GM18868 (cell line): ENCODE measurements around the gene SMIM3.
"Not testable (repeated sequence)": the region's sequence is repeated elsewhere in the genome, so short reads cannot be mapped to it uniquely, and the experiment has no call there.

Source experiments
- ATAC-seq: cut with Tn5 transposase; IDR thresholded peaks from one replicate; pipeline ENCODE4 v1.9.1; 2021; ENCODE audit warnings: mild to moderate bottlenecking, moderate library complexity; ENCODE audit not compliant: unreplicated experiment

Gene SMIM3

DNA sequence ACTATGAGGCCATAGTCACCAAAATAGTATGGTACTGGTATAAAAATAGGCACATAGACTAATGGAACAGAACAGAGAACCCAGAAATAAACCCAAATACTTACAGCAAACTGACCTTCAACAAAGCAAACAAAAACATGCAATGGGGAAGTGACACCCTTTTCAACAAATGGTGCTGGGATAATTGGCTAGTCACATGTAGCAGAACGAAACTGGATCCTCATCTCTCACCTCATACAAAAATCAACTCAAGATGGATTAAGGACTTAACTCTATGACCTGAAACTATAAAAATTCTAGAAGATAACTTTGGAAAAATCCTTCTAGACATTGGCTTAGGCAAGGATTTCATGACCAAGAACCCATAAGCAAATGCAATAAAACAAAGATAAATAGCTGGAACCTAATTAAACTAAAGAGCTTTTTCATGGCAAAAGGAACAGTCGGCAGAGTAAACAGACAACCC is 14.9 kb downstream of the SMIM3 start:
- ATAC-seq = not testable (repeated sequence)

DNA sequence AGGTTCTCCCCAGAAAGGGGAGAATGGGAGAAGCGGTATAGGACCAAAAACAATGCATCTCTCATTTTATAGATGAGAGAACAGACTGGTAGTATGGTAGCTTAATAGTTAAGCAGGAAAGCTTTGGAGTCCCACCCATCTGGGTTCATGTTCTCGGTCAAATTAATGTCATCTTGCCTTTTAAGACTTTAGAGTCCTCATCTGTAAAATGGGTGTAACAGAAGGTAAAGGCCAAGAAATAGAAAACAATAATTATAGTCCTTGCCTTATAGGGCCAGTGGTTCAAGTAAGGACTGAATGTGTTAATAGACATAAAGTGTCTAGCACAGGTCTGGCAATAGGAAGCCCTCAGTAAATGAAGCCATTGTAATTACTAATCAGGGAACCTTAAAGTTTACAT is 16.4 kb downstream of the SMIM3 start:
- ATAC-seq = no peak

GRCh38 chr5:150797384-150797783 is 18.8 kb downstream of the SMIM3 start:
- ATAC-seq = peak; percentile 54

DNA sequence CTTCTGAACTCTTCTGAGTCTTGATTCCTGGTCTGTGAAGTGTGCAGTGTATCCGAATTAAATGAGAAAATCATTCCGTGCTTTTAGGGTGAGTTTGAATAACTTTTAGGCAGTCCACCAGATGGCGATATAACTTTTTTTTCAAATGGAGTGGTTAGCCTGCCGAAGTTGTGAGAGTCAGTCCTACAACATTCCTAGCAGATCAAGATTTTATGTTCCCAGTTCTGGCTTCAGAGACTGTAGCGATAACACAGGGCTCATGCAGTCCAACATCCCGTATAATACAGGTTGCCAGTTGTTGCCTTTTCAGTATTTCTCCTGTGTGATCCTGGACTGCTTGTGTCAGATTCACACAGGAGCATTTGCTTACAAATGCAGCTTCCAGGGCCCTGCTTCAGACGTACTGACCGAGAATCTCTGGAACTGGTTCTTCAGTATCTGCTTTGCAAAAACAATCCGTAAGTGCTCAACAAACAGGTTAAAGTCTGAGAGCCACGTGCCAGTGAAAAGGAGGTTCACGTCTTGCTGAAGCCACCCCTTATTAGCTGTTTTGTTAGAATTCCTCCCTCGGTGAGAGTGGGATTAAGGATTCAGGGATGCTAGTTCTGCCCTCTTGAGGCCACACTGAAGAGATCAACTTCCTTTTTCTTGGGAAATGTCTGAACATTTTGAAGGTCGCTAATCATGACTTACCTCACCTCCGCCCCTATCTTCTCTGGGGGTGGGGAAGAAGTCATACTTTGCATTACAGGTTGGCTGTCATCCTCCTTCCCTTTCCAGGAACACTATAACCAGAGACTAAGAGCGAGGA is 22.8 kb downstream of the SMIM3 start:
- ATAC-seq = peak; percentile 58

DNA sequence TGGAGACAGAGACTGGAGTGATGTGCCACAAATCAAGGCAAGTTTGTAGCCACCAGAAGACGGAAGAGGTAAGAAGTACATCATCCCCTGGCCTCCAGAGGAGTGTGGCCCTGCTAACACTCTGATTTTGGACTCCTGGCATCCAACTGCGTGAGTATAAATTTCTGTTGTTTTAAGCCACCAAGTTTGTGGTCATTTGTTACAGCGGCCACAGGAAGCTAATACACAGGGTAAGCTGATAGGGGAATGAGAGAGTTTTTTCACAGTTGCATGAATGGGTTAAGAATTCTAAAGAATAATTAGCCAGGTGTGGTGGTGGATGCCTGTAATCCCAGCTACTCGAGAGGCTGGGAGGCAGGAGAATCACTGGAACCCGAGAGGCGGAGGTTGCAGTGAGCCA is 25.8 kb downstream of the SMIM3 start:
- no peak for ATAC-seq

DNA sequence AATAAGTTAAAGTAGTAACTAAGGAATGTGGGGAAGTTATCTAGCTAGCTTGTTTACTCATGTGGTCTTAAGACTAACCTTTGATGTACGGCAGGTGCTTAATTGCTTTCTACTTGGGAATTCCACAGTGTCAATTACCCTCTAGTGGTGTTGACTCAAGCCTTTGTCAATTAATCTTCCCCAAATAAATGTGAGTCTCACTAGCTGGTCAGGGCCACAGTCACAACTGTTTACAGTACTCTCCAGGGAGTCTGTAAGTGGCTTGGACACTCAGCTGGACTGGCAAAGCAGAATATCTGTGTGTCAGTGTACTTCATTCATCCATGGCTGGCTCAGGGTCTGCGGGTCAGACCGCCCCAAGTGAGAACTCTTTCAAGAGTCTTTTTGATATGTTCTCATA is 30.8 kb downstream of the SMIM3 start:
- no peak for ATAC-seq

- no peak for ATAC-seq
Measured at GRCh38 chr5:150815010-150815409, 36.5 kb downstream of the SMIM3 start.

DNA sequence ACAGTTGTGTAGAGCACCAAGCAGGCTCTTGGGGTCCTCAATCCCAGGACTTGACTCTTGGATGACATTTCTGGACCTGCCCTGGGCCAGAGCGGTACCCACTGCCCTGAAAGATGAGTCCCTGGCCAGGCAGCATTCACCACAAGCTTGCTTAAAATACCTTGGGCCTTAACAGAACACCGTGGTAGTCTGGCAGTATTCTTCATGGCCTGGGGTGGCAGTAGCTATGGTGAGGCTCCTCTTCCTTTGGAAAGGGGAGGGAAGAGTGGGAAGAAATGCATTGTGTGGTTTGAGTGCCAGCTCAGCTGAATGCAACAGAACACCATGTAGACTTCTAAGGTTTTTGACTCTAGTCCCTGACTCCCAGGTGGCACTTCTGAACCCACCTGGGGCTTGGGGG is 38.4 kb downstream of the SMIM3 start:
- ATAC-seq = no peak

DNA sequence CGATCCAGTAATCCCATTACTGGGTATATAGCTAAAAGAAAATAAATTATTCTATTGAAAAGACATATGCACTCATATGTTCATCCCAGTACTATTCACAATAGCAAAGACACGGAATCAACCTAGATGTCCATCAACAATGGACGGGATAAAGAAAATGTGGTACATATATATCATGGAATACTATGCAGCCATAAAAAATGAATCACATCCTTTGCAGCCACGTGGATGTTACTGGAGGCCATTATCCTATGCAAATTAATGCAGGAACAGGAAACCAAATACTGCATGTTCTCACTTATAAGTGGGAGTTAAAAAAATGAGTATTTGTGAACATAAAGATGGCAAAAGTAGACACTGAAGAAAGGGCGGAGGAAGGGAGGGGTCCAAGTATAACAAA is 51.2 kb downstream of the SMIM3 start:
- ATAC-seq = no peak

- ATAC-seq = not testable (repeated sequence)
Measured at GRCh38 chr5:150831821-150832220, 53.3 kb downstream of the SMIM3 start.

DNA sequence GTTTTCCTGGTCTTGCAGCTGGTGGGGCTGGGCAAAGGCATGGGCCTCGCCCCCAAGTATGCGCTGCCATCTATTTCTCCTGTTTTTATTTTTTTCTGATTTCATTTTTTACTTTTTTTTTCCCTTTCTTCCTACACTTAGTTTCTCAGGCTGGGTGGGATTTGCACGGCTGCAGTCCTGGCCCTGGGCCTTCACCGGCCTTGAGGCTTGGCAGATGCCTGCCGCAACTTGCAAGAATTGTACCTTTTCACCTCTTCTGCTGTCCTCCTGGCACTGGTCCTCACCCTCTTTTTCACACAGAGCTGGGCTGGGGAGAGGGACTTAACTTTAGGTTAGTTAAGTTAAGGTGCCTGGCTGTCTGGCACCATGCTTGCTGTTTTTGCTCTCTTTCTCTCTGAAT is 57.5 kb downstream of the SMIM3 start:
- no peak for ATAC-seq

- ATAC-seq = no peak
Measured at GRCh38 chr5:150836703-150837102, 58.1 kb downstream of the SMIM3 start.

DNA sequence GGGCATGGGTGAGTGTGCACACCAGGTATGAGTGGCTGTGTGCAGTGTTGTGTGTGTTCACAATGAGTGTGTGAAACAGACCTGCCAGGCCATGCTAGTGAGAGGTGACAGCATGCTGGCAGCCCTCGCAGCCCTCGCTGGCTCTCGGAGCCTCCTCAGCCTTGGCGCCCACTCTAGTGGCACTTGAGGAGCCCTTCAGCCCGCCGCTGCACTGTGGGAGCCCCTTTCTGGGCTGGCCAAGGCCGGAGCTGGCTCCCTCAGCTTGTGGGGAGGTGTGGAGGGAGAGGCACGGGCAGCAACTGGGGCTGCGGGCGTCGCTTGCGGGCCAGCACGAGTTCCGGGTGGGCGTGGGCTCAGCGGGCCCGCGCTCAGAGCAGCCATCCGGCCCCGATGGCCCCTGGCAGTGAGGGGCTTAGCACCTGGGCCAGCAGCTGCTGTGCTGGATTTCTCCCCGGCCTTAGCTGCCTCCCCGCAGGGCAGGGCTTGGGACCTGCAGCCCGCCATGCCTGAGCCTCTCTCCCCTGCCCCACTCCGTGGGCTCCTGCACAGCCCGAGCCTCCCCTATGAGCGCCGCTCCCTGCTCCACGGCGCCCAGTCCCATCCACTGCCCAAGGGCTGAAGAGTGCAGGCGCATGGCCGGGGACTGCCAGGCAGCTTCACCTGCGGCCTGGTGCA is 66.8 kb downstream of the SMIM3 start:
- not testable (repeated sequence) for ATAC-seq

GRCh38 chr5:150846308-150846653 is 67.7 kb downstream of the SMIM3 start, which contains the start of gene IRGM:
IRGM (plus strand) TSS chr5:150846521; CDS start chr5:150848124, 1,603 bp downstream.
- not testable (repeated sequence) for ATAC-seq
